ENCODE results near the gene RPLP2.

RPLP2 gene

DNA sequence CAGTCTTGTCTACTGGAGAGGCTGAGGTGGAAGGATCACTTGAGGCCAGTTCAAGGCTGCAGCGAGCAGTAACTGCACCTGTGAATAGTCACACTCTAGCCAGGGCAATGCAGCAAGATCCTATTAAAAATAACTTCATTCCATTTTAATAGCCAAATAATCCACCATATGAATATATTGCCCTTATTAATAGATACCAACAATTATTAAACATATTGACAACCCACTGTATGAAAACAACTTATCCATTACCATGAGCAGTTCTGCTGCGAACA is 42.9 kb upstream of the RPLP2 start:
- TF ChIP-seq, protein P1, sequence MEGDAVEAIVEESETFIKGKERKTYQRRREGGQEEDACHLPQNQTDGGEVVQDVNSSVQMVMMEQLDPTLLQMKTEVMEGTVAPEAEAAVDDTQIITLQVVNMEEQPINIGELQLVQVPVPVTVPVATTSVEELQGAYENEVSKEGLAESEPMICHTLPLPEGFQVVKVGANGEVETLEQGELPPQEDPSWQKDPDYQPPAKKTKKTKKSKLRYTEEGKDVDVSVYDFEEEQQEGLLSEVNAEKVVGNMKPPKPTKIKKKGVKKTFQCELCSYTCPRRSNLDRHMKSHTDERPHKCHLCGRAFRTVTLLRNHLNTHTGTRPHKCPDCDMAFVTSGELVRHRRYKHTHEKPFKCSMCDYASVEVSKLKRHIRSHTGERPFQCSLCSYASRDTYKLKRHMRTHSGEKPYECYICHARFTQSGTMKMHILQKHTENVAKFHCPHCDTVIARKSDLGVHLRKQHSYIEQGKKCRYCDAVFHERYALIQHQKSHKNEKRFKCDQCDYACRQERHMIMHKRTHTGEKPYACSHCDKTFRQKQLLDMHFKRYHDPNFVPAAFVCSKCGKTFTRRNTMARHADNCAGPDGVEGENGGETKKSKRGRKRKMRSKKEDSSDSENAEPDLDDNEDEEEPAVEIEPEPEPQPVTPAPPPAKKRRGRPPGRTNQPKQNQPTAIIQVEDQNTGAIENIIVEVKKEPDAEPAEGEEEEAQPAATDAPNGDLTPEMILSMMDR (IDR thresholded peaks at IDR 0.05; ENCODE audit: control extremely low read depth, extremely low read depth, low read depth, missing control alignments) = no peak
- CTCF ChIA-PET = interaction anchor here (1.6 to 2.7 kb wide), 3 partner anchors 9 to 39 kb away, joined by 4 to 11 read pairs (median 7); partner anchors contain the start of gene GATD1
- no peak for DNase-seq (ENCODE audit: extremely low spot score)
- POLR2A ChIA-PET = no interaction called here

DNA sequence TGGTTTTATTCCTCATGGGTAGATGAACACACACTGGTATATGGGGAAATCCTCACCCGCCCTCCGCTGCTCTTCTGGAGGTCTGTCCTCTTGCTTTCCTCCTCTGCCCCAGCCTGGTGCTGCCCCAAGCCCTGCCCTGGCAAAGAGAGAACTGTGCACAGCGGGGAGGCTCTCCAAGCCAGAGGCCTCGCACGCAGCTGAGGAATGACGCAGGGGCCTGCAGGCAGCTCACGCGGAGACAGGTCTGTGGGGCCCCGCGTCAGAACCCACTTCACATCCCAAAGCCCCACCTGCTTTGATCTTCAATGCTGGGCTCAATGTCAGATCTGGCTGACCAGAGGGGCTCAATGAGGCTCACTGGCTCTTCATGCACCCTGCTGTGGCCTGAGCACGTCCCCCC is 42.5 kb upstream of the RPLP2 start:
- CTCF ChIA-PET = interaction anchor here (1.6 to 2.7 kb wide), 2 partner anchors 9 to 39 kb away, joined by 4 to 7 read pairs; no protein-coding TSS in a partner anchor
- DNase-seq (ENCODE audit: extremely low spot score) = no peak
- POLR2A ChIA-PET = no interaction called here
- TF ChIP-seq, protein P1 (IDR thresholded peaks at IDR 0.05; ENCODE audit: control extremely low read depth, extremely low read depth, low read depth, missing control alignments) = no peak

DNA sequence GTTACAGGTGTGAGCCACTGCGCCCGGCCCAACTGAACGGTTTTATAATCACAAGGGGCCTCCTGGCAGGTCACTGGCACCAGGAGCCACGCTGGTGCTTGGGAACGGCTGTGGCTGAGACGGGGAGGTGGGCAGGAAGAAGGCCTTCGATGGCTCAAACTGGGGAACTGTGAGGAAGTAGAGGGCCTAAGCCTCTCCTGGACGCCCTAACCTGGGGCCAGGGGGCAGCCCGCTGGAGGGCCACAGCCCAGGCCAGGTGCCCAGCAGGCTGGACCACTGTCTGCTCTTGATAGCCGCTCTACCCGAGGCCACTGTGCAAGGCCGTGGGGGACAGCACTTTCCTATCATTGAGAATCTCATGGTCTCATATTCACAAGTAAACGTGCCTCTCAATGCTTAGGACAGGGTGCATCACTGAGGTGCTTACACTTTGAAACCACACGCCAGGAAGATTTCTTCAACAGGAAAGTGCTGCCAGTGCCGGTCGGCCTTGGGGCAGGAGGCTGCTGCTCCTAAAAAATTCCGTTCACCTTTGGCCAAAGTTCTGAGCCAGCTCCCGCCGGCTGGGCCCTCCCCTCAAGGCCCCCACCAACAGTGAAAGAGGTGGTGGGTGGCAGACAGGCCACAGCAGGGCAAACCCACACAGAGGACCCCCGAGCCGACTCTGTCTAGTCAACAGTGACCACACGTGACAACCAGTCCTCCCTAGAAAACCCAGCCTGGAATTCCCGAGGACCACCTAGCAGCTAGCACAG is 39.7 kb upstream of the RPLP2 start:
- POLR2A ChIA-PET = no interaction called here

DNA sequence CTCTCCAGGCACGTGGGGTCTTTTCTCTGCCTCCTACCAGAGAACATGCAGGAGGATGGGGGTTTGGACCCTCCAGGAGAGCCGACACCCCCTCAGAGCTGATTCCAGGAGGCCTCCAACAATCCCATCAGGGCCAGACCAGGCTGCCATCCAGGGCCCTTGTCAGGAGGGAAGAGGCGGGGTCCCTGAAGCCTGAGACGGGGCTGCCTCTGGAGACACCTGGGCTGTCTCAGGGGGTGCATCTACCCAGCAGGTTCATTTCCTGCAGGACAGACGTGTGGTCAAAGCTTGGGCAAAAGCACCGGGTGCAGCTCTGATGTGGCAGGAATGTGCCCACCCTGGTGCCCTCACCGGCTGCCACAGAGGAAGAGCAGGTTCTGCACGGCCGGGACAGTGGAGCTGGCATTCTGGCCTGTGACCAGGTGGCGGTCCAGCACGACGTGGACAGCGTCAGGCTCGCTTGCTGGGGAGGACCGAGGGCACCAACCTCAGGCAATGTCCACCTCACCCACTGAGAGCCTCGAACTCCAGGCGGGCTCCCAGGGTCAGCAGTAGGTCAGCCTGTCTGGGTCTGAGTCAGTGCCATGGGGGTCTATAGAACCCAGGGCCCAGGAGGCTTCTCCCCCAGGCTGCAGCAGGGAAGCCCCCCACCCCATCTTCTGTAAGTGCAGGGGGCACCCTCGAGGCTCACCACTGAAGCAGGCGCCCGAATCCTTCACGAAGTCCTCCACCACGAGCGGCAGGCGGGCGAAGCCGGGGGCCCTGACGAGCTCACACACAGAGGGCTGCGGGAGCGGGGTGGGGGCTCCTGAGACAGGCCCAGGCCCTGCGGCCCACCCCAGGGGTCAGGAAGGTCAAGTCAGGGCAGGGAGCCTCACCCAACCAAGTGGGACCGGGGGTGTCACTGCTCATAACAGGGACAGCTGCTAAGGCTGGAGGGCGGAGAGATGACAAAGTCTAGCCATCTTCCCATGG is 38.8 kb upstream of the RPLP2 start:
- DNase-seq (ENCODE audit: extremely low spot score) = no peak
- TF ChIP-seq, protein P1 (IDR thresholded peaks at IDR 0.05; ENCODE audit: control extremely low read depth, extremely low read depth, low read depth, missing control alignments) = no peak
- ChIA-PET CTCF (interaction anchor here (0.8 to 1.2 kb wide), 2 partner anchors 13 to 74 kb away, joined by 3 read pairs; no protein-coding TSS in a partner anchor), POLR2A (no interaction called here)

More for the DNA sequence above, 39.7 kb upstream of the RPLP2 start:
- CTCF ChIA-PET = no interaction called here
- TF ChIP-seq, protein P1 (IDR thresholded peaks at IDR 0.05; ENCODE audit: control extremely low read depth, extremely low read depth, low read depth, missing control alignments) = no peak
- no peak for DNase-seq (ENCODE audit: extremely low spot score)

DNA sequence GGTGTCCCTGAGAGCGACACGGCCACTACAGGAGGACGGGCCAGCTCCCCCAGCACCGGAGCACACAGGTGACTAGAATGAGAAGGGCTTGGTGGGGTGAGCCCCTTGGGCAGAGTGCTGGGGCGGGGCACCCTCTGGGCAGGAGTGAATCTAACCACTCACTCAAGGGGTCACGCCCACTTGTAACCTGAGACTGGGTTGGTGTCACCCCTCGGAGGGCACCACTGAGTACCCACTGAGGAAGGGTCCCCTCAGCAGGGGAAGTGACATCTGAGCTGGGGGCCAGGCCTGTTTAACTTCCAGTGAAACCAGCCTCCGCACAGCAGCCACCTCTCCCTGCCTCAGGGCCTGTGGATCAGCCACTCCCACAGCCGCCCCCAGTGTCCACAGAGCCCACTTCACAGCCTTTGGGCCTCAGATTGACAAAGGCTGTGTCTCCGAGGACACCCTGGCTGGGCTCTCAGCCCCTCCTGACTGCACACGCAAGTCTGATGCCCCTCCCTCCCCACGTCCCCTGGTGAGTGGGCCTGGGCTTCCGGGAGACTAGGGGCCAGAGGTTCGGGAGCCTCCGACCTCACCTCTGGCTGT is 38.1 kb upstream of the RPLP2 start:
- POLR2A ChIA-PET = no interaction called here
- TF ChIP-seq, protein P1 (IDR thresholded peaks at IDR 0.05; ENCODE audit: control extremely low read depth, extremely low read depth, low read depth, missing control alignments) = no peak
- no peak for DNase-seq (ENCODE audit: extremely low spot score)
- CTCF ChIA-PET = interaction anchor here (1.2 kb wide), 1 partner anchor 75 kb away, joined by 3 read pairs; no protein-coding TSS in a partner anchor

All from GM10248 (cell line).